K562 (cell line): ENCODE measurements around the gene FHIT.

Experiments
- E2F3 ChIP-seq: fragments of 250-450 bp; sonication (Bioruptor Pico); IDR thresholded peaks from 2 replicates; pipeline ENCODE4 v1.4.0; 2020; ENCODE audit warnings: mild to moderate bottlenecking
- KLF16 ChIP-seq: IDR thresholded peaks from 2 replicates; pipeline ENCODE4 v1.6.1; 2016; ENCODE audit warnings: antibody characterized with exemption
- PHF8 ChIP-seq: fragments of 200-600 bp; sonication (generic); IDR thresholded peaks from 2 replicates; pipeline ENCODE4 v1.6.1; 2012; ENCODE audit warnings: mixed run types, mild to moderate bottlenecking, inconsistent platforms, low read length, moderate library complexity, borderline replicate concordance

DNA sequence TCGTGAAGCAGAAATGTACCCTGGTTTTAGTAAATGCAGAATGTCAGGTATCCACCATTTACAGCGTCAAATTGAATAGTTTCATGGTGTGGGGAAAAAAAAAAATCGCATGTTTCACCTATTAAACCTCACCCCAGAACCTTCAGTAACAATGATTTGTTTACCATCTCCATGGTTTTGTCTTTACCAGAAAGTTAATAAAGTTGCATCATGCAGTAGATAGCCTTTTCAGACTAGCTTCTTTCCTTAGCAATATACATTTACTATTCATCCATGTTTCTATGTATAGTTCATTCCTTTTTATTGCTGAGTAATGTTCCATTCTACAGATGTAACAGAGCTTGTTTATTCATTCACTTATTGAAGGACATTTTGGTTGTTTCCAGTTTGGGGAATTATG, 1066.1 kb downstream of the FHIT start:
- TF ChIP-seq KLF16 (no peak), E2F3 (CRISPR knock-in tag) (no peak), PHF8 (no peak)
